Natural killer cell (primary cell): Measurements from ENCODE around the gene EEFSEC. TPM values are rescaled to one million over a fixed set of nuclear protein-coding genes. Genes with fewer than 3 reads are reported as not detected.

ENCODE experiments used
- ATAC-seq, 3 donors: fragments of 150-1000 bp in 2 of 3; fragments of 200-7000 bp in 1 of 3; cut with Tn5 transposase; 1 replicate in 1 of 3; 2 replicates in 2 of 3; pipeline ENCODE4 v1.10.0; 2021; ENCODE audit warnings: mild to moderate bottlenecking in 2 of 3, moderate library complexity in 2 of 3
- DNase-seq, 2 donors: peaks; one replicate each; pipeline versions ENCODE4 v3.0.0 to v3.0.0-alpha.2; 2013 to 2021; ENCODE audit warnings: mixed read lengths in 1 of 2
- H3K27ac ChIP-seq: one replicate; pipeline ENCODE4 v1.5.1; 2013; ENCODE audit warnings: mild to moderate bottlenecking, low read length
- H3K27me3 ChIP-seq: one replicate; pipeline ENCODE4 v1.6.1; 2013; ENCODE audit warnings: low read length; ENCODE audit not compliant: control insufficient read depth, insufficient read depth
- H3K36me3 ChIP-seq: one replicate; pipeline ENCODE4 v1.6.1; 2013; ENCODE audit warnings: low read length; ENCODE audit not compliant: control insufficient read depth, insufficient read depth
- H3K4me1 ChIP-seq: one replicate; pipeline ENCODE4 v1.6.1; 2013; ENCODE audit warnings: low read length; ENCODE audit not compliant: control insufficient read depth, insufficient read depth
- H3K4me3 ChIP-seq: one replicate; pipeline ENCODE4 v1.5.1; 2013; ENCODE audit warnings: low read length
- H3K9me3 ChIP-seq: one replicate; pipeline ENCODE4 v1.6.1; 2013; ENCODE audit warnings: low read length; ENCODE audit not compliant: control insufficient read depth, insufficient read depth
- H3K27ac Mint-ChIP-seq, 2 donors: one replicate each; pipeline ENCODE4 v1.8.0; 2022; ENCODE audit warnings: mild to moderate bottlenecking in 2 of 2, mixed read lengths in 2 of 2, moderate library complexity in 1 of 2
- H3K27me3 Mint-ChIP-seq, 2 donors: one replicate each; pipeline ENCODE4 v1.8.0; 2022; ENCODE audit warnings: low read depth in 2 of 2, mixed read lengths in 2 of 2
- H3K36me3 Mint-ChIP-seq: one replicate; pipeline ENCODE4 v1.8.0; 2022; ENCODE audit warnings: mixed read lengths
- H3K4me1 Mint-ChIP-seq, 2 donors: one replicate each; pipeline ENCODE4 v1.8.0; 2022; ENCODE audit warnings: mixed read lengths in 2 of 2
- H3K4me3 Mint-ChIP-seq: one replicate; pipeline ENCODE4 v1.8.0; 2022; ENCODE audit warnings: mild to moderate bottlenecking, moderate library complexity, mixed read lengths
- H3K9me3 Mint-ChIP-seq, 2 donors: one replicate each; pipeline ENCODE4 v1.8.0; 2022; ENCODE audit warnings: mixed read lengths in 2 of 2
- CTCF ChIP-seq: fragments of 200-600 bp; IDR thresholded peaks from one replicate; pipeline ENCODE4 v1.8.0; 2022; ENCODE audit warnings: antibody characterized with exemption
- WGBS: methylation state at CpG from one replicate; pipeline ENCODE4 v1.1.7; 2013; ENCODE audit warnings: missing lambda C conversion rate; ENCODE audit not compliant: insufficient coverage; 5-methylcytosine and 5-hydroxymethylcytosine counted together
- intact Hi-C: fragments of 100-400 bp; cut with micrococcal nuclease; formaldehyde crosslinking; loops from one replicate; pipeline ENCODE4 v1.14.2; 2022
- total RNA-seq, 4 donors: library from RNA; stranded (reverse); fragments of 120-200 nt in 1 of 4; gene quantifications; one replicate each; pipeline versions ENCODE4 v1.2.3 to v1.2.4, GENCODE V29; 2013 to 2022

EEFSEC gene
- total RNA-seq, 3 donors from 2014 or later (not counting 1 experiment from before 2014, with no cell fraction given), result 16.7 to 18.9 (median 17.6) TPM

GRCh38 chr3:128346562-128346961 lies 193.3 kb downstream of the EEFSEC start:
- TF ChIP-seq CTCF, result no peak
- ATAC-seq (no peak), DNase-seq (no peak)
- no peaks in the 10 kb centered on the region for H3K9me3 Mint-ChIP-seq
- H3K27ac ChIP-seq, result no peak overlapping the region
- no peaks in the 10 kb centered on the region for H3K36me3 Mint-ChIP-seq
- H3K27ac Mint-ChIP-seq, result no peak overlapping the region
- H3K4me1 Mint-ChIP-seq, result peaks cover 5 to 6% of the 10 kb centered on the region in 2 donors
- no peaks in the 10 kb centered on the region for H3K4me1 ChIP-seq
- H3K27me3 ChIP-seq, result no peaks in the 10 kb centered on the region
- no peaks in the 10 kb centered on the region for H3K9me3 ChIP-seq
- H3K27me3 Mint-ChIP-seq, result no peaks in the 10 kb centered on the region
- no peak overlapping the region for H3K4me3 ChIP-seq
- intact Hi-C loops, result no loop called here
- peaks cover 10% of the 10 kb centered on the region for H3K36me3 ChIP-seq
- H3K4me3 Mint-ChIP-seq, result no peak overlapping the region
- WGBS, result no CpG with 5 or more reads among the region's 2 CpGs

GRCh38 chr3:128347282-128347681 lies 194.0 kb downstream of the EEFSEC start:
- no peaks in the 10 kb centered on the region for H3K9me3 ChIP-seq
- H3K27me3 ChIP-seq, result no peaks in the 10 kb centered on the region
- Mint-ChIP-seq H3K27ac (no peak overlapping the region), H3K9me3 (no peaks in the 10 kb centered on the region), H3K4me3 (no peak overlapping the region), H3K4me1 (peaks cover 5 to 6% of the 10 kb centered on the region in 2 donors), H3K27me3 (no peaks in the 10 kb centered on the region), H3K36me3 (no peaks in the 10 kb centered on the region)
- TF ChIP-seq CTCF, result no peak
- intact Hi-C loops, result no loop called here
- no peaks in the 10 kb centered on the region for H3K4me1 ChIP-seq
- ATAC-seq, result no peak
- peaks cover 4% of the 10 kb centered on the region for H3K36me3 ChIP-seq
- no peak overlapping the region for H3K4me3 ChIP-seq
- DNase-seq, result no peak
- no peak overlapping the region for H3K27ac ChIP-seq

GRCh38 chr3:128348075-128348474 lies 194.8 kb downstream of the EEFSEC start:
- DNase-seq, result no peak
- intact Hi-C loops, result no loop called here
- no CpG with 5 or more reads among the region's 4 CpGs for WGBS

More at GRCh38 chr3:128348075-128348474, 194.8 kb downstream of the EEFSEC start:
- Mint-ChIP-seq H3K4me1 (peaks cover 5 to 6% of the 10 kb centered on the region in 2 donors), H3K27me3 (no peaks in the 10 kb centered on the region), H3K4me3 (no peak overlapping the region), H3K9me3 (no peaks in the 10 kb centered on the region), H3K27ac (no peak overlapping the region), H3K36me3 (no peaks in the 10 kb centered on the region)
- ATAC-seq, result no peak
- H3K36me3 ChIP-seq, result peaks cover 2% of the 10 kb centered on the region
- no peaks in the 10 kb centered on the region for H3K4me1 ChIP-seq
- no peaks in the 10 kb centered on the region for H3K9me3 ChIP-seq
- H3K4me3 ChIP-seq, result no peak overlapping the region
- no peak overlapping the region for H3K27ac ChIP-seq
- H3K27me3 ChIP-seq, result no peaks in the 10 kb centered on the region
- no peak for TF ChIP-seq CTCF
